H1 (cell line): ENCODE data around the gene LTA4H. TPM values are rescaled to one million over a fixed set of nuclear protein-coding genes. Genes with fewer than 3 reads are reported as not detected.

Experiments
- CTCF ChIA-PET: fragments of 300-600 bp; sonication (Branson Sonifier 250); formaldehyde crosslinking; loops from one replicate; lab custom pipeline; 2021; ENCODE audit not compliant: partially characterized antibody; lab: Charles Lee
- POLR2A ChIA-PET: fragments of 300-600 bp; sonication (Branson Sonifier 250); formaldehyde crosslinking; loops from one replicate; lab custom pipeline; 2021; ENCODE audit warnings: inconsistent platforms; ENCODE audit not compliant: partially characterized antibody; lab: Charles Lee
- DNase-seq, 2 experiments: peaks; one replicate each; pipeline versions ENCODE4 v3.0.0 to v3.0.0-alpha.2; 2010 to 2022; ENCODE audit warnings: low spot score in 2 of 2, low read depth in 1 of 2, mixed read lengths in 1 of 2
- FAIRE-seq: peaks from 2 replicates; lab custom pipeline; 2011; peaks lifted over from hg19 to GRCh38; lab: Jason Lieb, UNC
- H2AFZ ChIP-seq: 2 replicates; pipeline ENCODE4 v1.8.1; 2012; ENCODE audit warnings: low read length, inconsistent platforms
- H2AK5ac ChIP-seq: 2 replicates; pipeline ENCODE4 v1.6.1; 2013; ENCODE audit warnings: low read depth, low read length
- H2BK120ac ChIP-seq: replicated peaks from 2 replicates; pipeline ENCODE3; 2013; ENCODE audit warnings: low read depth, low read length, inconsistent platforms
- H2BK12ac ChIP-seq: 2 replicates; pipeline ENCODE4 v1.6.1; 2013; ENCODE audit warnings: low read depth, low read length
- H2BK15ac ChIP-seq: 2 replicates; pipeline ENCODE4 v1.6.1; 2013; ENCODE audit warnings: low read length
- H2BK20ac ChIP-seq: 2 replicates; pipeline ENCODE4 v1.6.1; 2013; ENCODE audit warnings: low read length
- H2BK5ac ChIP-seq: 2 replicates; pipeline ENCODE4 v1.6.1; 2013; ENCODE audit warnings: low read depth, low read length
- H3K14ac ChIP-seq: 2 replicates; pipeline ENCODE4 v1.6.1; 2013; ENCODE audit warnings: inconsistent platforms; ENCODE audit not compliant: insufficient read length
- H3K18ac ChIP-seq: 2 replicates; pipeline ENCODE4 v1.6.1; 2013; ENCODE audit warnings: low read length; ENCODE audit errors: extremely low read depth
- H3K23ac ChIP-seq: 2 replicates; pipeline ENCODE4 v1.6.1; 2013; ENCODE audit warnings: inconsistent platforms; ENCODE audit not compliant: insufficient read length
- H3K23me2 ChIP-seq: 2 replicates; pipeline ENCODE4 v1.6.1; 2013; ENCODE audit warnings: low read depth, low read length
- H3K27ac ChIP-seq: 2 replicates; pipeline ENCODE4 v1.6.1; 2011; ENCODE audit warnings: low read depth, low read length, inconsistent platforms
- H3K27me3 ChIP-seq, 4 experiments: replicated peaks in 1 of 4; 1 replicate in 1 of 4; 2 replicates in 3 of 4; pipeline versions ENCODE4 v1.6.1 to v1.8.1; 2011 to 2013; ENCODE audit warnings: low read length in 3 of 4, mild to moderate bottlenecking in 3 of 4, inconsistent platforms in 2 of 4, mixed read lengths in 2 of 4, moderate library complexity in 1 of 4; ENCODE audit not compliant: control insufficient read depth in 3 of 4, insufficient read depth in 3 of 4; ENCODE audit errors: extremely low read depth in 1 of 4
- H3K36me3 ChIP-seq, 4 experiments: 2 replicates each; pipeline versions ENCODE4 v1.6.1 to v1.8.1; 2011 to 2013; ENCODE audit warnings: mild to moderate bottlenecking in 4 of 4, low read length in 3 of 4, moderate library complexity in 2 of 4, control low read depth in 1 of 4, inconsistent platforms in 1 of 4; ENCODE audit not compliant: insufficient read depth in 4 of 4, control insufficient read depth in 2 of 4
- H3K4ac ChIP-seq: replicated peaks from 2 replicates; pipeline ENCODE3; 2013; ENCODE audit warnings: low read length, low read depth, mixed read lengths, inconsistent platforms; ENCODE audit not compliant: insufficient read length
- H3K4me1 ChIP-seq, 4 experiments: replicated peaks in 1 of 4; 1 replicate in 1 of 4; 2 replicates in 3 of 4; pipeline versions ENCODE4 v1.6.1 to v1.8.1; 2011 to 2013; ENCODE audit warnings: low read length in 3 of 4, inconsistent platforms in 2 of 4, mixed read lengths in 1 of 4; ENCODE audit not compliant: insufficient read depth in 4 of 4, control insufficient read depth in 3 of 4
- H3K4me2 ChIP-seq, 2 experiments: 2 replicates each; pipeline versions ENCODE4 v1.6.1 to v1.8.1; 2011 to 2013; ENCODE audit warnings: low read depth in 2 of 2, low read length in 2 of 2, control low read depth in 1 of 2, inconsistent platforms in 1 of 2, mild to moderate bottlenecking in 1 of 2; ENCODE audit not compliant: insufficient read depth in 1 of 2
- H3K4me3 ChIP-seq, 4 experiments: fragments of 200-600, 300-600 bp in 1 of 4; sonication (generic), shearing (Covaris generic), sonication (Bioruptor Twin) in 1 of 4; 2 replicates each; pipeline versions ENCODE4 v1.5.1 to v1.8.1; 2011 to 2016; ENCODE audit warnings: low read length in 4 of 4, low read depth in 3 of 4, control low read depth in 2 of 4, inconsistent platforms in 2 of 4, mild to moderate bottlenecking in 2 of 4, mixed read lengths in 1 of 4, moderate library complexity in 1 of 4; ENCODE audit not compliant: insufficient read depth in 2 of 4; ENCODE audit errors: extremely low read depth in 1 of 4
- H3K56ac ChIP-seq: replicated peaks from 2 replicates; pipeline ENCODE3; 2013; ENCODE audit warnings: low read depth, mild to moderate bottlenecking, mixed read lengths, low read length, inconsistent platforms; ENCODE audit not compliant: insufficient read length
- H3K79me1 ChIP-seq: 2 replicates; pipeline ENCODE4 v1.6.1; 2013; ENCODE audit warnings: low read depth, low read length, control low read depth
- H3K79me2 ChIP-seq, 2 experiments: 2 replicates each; pipeline versions ENCODE4 v1.6.1 to v1.8.1; 2012 to 2013; ENCODE audit warnings: low read length in 2 of 2, mild to moderate bottlenecking in 2 of 2, inconsistent platforms in 1 of 2; ENCODE audit not compliant: insufficient read depth in 2 of 2, control insufficient read depth in 1 of 2
- H3K9ac ChIP-seq, 4 experiments: replicated peaks in 1 of 4; 1 replicate in 1 of 4; 2 replicates in 3 of 4; pipeline versions ENCODE4 v1.6.1 to v1.8.1; 2011 to 2013; ENCODE audit warnings: low read depth in 3 of 4, low read length in 3 of 4, control low read depth in 2 of 4, mild to moderate bottlenecking in 2 of 4, moderate library complexity in 2 of 4, inconsistent platforms in 1 of 4; ENCODE audit errors: extremely low read depth in 1 of 4
- H3K9me3 ChIP-seq, 2 experiments: 2 replicates each; pipeline versions ENCODE4 v1.6.1 to v1.8.1; 2012 to 2013; ENCODE audit warnings: mild to moderate bottlenecking in 2 of 2, moderate library complexity in 2 of 2, control low read depth in 1 of 2, inconsistent platforms in 1 of 2, low read depth in 1 of 2, low read length in 1 of 2, mixed read lengths in 1 of 2; ENCODE audit not compliant: insufficient read depth in 2 of 2
- H4K20me1 ChIP-seq, 2 experiments: replicated peaks in 1 of 2; 2 replicates each; pipeline versions ENCODE3 to v1.8.1; 2011 to 2013; ENCODE audit warnings: inconsistent platforms in 2 of 2, low read length in 2 of 2, mild to moderate bottlenecking in 1 of 2; ENCODE audit not compliant: insufficient read depth in 2 of 2, control insufficient read depth in 1 of 2
- H4K5ac ChIP-seq: 2 replicates; pipeline ENCODE4 v1.6.1; 2013; ENCODE audit warnings: low read length, low read depth, mixed read lengths, inconsistent platforms; ENCODE audit not compliant: insufficient read length
- H4K8ac ChIP-seq: 2 replicates; pipeline ENCODE4 v1.8.0; 2013; ENCODE audit warnings: mild to moderate bottlenecking, moderate library complexity, low read length, inconsistent platforms; ENCODE audit not compliant: insufficient read depth; ENCODE audit errors: extremely low read depth
- H4K91ac ChIP-seq: replicated peaks from 2 replicates; pipeline ENCODE3; 2013; ENCODE audit warnings: low read length, mixed read lengths, inconsistent platforms; ENCODE audit not compliant: insufficient read length
- CEBPB ChIP-seq: IDR thresholded peaks from 2 replicates; pipeline ENCODE4 v1.6.1; 2012; ENCODE audit warnings: low read depth, low read length
- CHD1 ChIP-seq: IDR thresholded peaks from 2 replicates; pipeline ENCODE4 v1.6.1; 2012; ENCODE audit warnings: low read depth, low read length, improper control_type of control experiment
- EGR1 ChIP-seq: IDR thresholded peaks from 2 replicates; pipeline ENCODE4 v1.6.1; 2011; ENCODE audit warnings: low read depth, low read length, borderline replicate concordance
- EZH2 ChIP-seq: fragments of 200-600 bp; sonication (generic); IDR thresholded peaks from 2 replicates; pipeline ENCODE4 v1.7.1; 2012; ENCODE audit warnings: low read depth, mild to moderate bottlenecking, moderate library complexity, low read length, inconsistent platforms; ENCODE audit not compliant: severe bottlenecking
- FOSL1 ChIP-seq: IDR thresholded peaks from 2 replicates; pipeline ENCODE4 v1.6.1; 2011; ENCODE audit warnings: mild to moderate bottlenecking, low read depth, low read length, moderate library complexity; ENCODE audit not compliant: insufficient read depth
- HDAC2 ChIP-seq, 2 experiments: fragments of 300-600 bp in 1 of 2; sonication (generic) in 1 of 2; IDR thresholded peaks; 2 replicates each; pipeline ENCODE4 v1.6.1; 2011 to 2012; ENCODE audit warnings: low read depth in 2 of 2, low read length in 2 of 2, mild to moderate bottlenecking in 2 of 2, moderate library complexity in 2 of 2, borderline replicate concordance in 1 of 2, inconsistent platforms in 1 of 2
- NRF1 ChIP-seq: IDR thresholded peaks from 2 replicates; pipeline ENCODE4 v1.6.1; 2011; ENCODE audit warnings: mild to moderate bottlenecking, low read depth, low read length, improper control_type of control experiment
- POU5F1 ChIP-seq: IDR thresholded peaks from 2 replicates; pipeline ENCODE4 v1.6.1; 2011; ENCODE audit warnings: low read depth, mild to moderate bottlenecking, low read length, moderate library complexity
- SUZ12 ChIP-seq: fragments of 200-600 bp; sonication (generic); IDR thresholded peaks from 2 replicates; pipeline ENCODE4 v1.6.1; 2012; ENCODE audit warnings: mild to moderate bottlenecking, inconsistent platforms, low read length, moderate library complexity, mixed read lengths
- ZNF274 ChIP-seq: IDR thresholded peaks from 2 replicates; pipeline ENCODE4 v1.7.0; 2012; ENCODE audit warnings: low read length, borderline replicate concordance; ENCODE audit errors: extremely low read depth
- WGBS, 2 experiments: shearing (Covaris generic) in 1 of 2; methylation state at CpG; one replicate each; pipeline versions ENCODE4 v1.1.6 to v1.1.7; 2013 to 2015; ENCODE audit warnings: low lambda C conversion rate in 2 of 2, mixed read lengths in 2 of 2, inconsistent platforms in 1 of 2, low coverage in 1 of 2, missing lambda C conversion rate in 1 of 2; ENCODE audit not compliant: insufficient replicate concordance in 2 of 2, insufficient coverage in 1 of 2, insufficient read length in 1 of 2; ENCODE audit errors: extremely low coverage in 1 of 2, missing lambda C conversion rate in 1 of 2; 5-methylcytosine and 5-hydroxymethylcytosine counted together
- polyA plus RNA-seq, 7 experiments: library from polyadenylated mRNA; depleted of rRNA in 3 of 7; stranded (reverse) in 5 of 7; unstranded in 2 of 7; fragments of >200 nt in 5 of 7; fragments of 200-250 nt in 2 of 7; gene quantifications; 1 replicate in 5 of 7; 2 replicates in 1 of 7; 4 replicates in 1 of 7; pipeline versions ENCODE4 v1.2.1 to v1.2.3, GENCODE V29; 2011 to 2013; ENCODE audit warnings: missing spikeins in 2 of 7, mixed read lengths in 2 of 7
- total RNA-seq: library from RNA; stranded (reverse); fragmentation: NEBNext Ultra II Directional; extraction: Animal tissue kit (Norgen Biotek cat#: 25700); gene quantifications from 2 replicates; pipeline ENCODE4 v1.2.1, GENCODE V29; 2021
- TF ChIP-seq, protein P1 (sequence below), 3 experiments: IDR thresholded peaks; 1 replicate in 2 of 3; 2 replicates in 1 of 3; pipeline versions ENCODE4 v1.5.1 to v1.6.1; 2011; ENCODE audit warnings: low read length in 3 of 3, mild to moderate bottlenecking in 3 of 3, inconsistent platforms in 2 of 3, low read depth in 1 of 3, moderate library complexity in 1 of 3; ENCODE audit not compliant: insufficient read depth in 1 of 3; ENCODE audit errors: control extremely low read depth in 1 of 3

Gene LTA4H
- total and polyA plus RNA-seq, 2 of the 8 experiments (the other 6 are each of a cell fraction or from before 2014, with no cell fraction given) = 106 to 167 TPM

DNA sequence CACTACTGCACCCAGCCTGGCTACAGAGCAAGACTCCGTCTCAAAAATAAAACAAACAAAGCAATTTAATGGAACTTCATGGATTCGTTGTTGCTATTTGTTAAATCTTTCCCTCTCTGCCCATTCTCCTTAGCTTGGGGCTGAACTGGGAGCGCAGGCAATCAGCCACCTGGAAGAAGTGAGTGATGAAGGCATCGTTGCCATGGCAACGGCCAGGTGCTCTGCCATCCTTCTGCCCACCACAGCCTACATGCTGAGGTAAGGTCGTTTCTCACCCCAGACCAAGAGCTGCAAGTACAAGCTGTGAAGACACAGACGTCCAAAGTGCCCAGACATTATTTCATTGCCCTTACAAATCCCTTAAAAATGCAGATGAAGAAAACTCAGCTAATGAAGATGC is 73.2 kb downstream of the LTA4H start:
- H3K4ac ChIP-seq = no peak overlapping the region
- H3K9me3 ChIP-seq = no peaks in the 10 kb centered on the region
- H3K36me3 ChIP-seq = no peaks in the 10 kb centered on the region
- no peak overlapping the region for H4K5ac ChIP-seq
- DNase-seq (no peak), FAIRE-seq (no peak)
- no peak overlapping the region for H3K9ac ChIP-seq
- H4K91ac ChIP-seq = no peak overlapping the region
- no peak overlapping the region for H3K56ac ChIP-seq
- H3K27ac ChIP-seq = no peak overlapping the region
- H3K79me2 ChIP-seq = no peaks in the 10 kb centered on the region
- no peak overlapping the region for H3K4me2 ChIP-seq
- H3K79me1 ChIP-seq = no peaks in the 10 kb centered on the region
- H2AFZ ChIP-seq = no peak overlapping the region
- no peak overlapping the region for H3K14ac ChIP-seq
- no peak overlapping the region for H3K18ac ChIP-seq
- H3K4me1 ChIP-seq = peaks cover 0 to 1% (median under 1%) of the 10 kb centered on the region in 4 experiments; a peak in 1 of 7 replicates
- H3K27me3 ChIP-seq = no peaks in the 10 kb centered on the region
- no peak overlapping the region for H2BK15ac ChIP-seq
- H2BK20ac ChIP-seq = no peak overlapping the region
- H3K23me2 ChIP-seq = no peaks in the 10 kb centered on the region
- H2BK120ac ChIP-seq = no peak overlapping the region
- H3K4me3 ChIP-seq = no peak overlapping the region
- no peak overlapping the region; the same call in 1 of the 2 replicates for H4K8ac ChIP-seq
- POLR2A ChIA-PET = interaction anchor here (1.0 kb wide), 1 partner anchor 100 kb away, joined by 3 read pairs; no protein-coding TSS in a partner anchor
- H2BK12ac ChIP-seq = no peak overlapping the region
- no peak overlapping the region for H3K23ac ChIP-seq
- H4K20me1 ChIP-seq = no peaks in the 10 kb centered on the region
- CTCF ChIA-PET = interaction anchor here (0.8 to 17.8 kb wide), 10 partner anchors 9 to 555 kb away, joined by 3 to 149 read pairs (median 7); partner anchors contain the start of genes AMDHD1, CCDC38 and HAL
- H2AK5ac ChIP-seq = no peak overlapping the region
- H2BK5ac ChIP-seq = no peak overlapping the region
- 76% methylated on average over 7 of the region's 7 CpGs; no CpG with 5 or more reads in 1 of the 2 experiments for WGBS, 2 experiments
- TF ChIP-seq FOSL1 (no peak), CHD1 (no peak), SUZ12 (no peak), CEBPB (no peak), EGR1 (no peak), ZNF274 (no peak), POU5F1 (no peak), NRF1 (no peak), EZH2 (no peak), HDAC2 (IDR thresholded peaks at IDR 0.05; ENCODE audit: borderline replicate concordance in 1 of 2, low read depth in 2 of 2, low read length in 2 of 2) (no peak)
- TF ChIP-seq, protein P1, sequence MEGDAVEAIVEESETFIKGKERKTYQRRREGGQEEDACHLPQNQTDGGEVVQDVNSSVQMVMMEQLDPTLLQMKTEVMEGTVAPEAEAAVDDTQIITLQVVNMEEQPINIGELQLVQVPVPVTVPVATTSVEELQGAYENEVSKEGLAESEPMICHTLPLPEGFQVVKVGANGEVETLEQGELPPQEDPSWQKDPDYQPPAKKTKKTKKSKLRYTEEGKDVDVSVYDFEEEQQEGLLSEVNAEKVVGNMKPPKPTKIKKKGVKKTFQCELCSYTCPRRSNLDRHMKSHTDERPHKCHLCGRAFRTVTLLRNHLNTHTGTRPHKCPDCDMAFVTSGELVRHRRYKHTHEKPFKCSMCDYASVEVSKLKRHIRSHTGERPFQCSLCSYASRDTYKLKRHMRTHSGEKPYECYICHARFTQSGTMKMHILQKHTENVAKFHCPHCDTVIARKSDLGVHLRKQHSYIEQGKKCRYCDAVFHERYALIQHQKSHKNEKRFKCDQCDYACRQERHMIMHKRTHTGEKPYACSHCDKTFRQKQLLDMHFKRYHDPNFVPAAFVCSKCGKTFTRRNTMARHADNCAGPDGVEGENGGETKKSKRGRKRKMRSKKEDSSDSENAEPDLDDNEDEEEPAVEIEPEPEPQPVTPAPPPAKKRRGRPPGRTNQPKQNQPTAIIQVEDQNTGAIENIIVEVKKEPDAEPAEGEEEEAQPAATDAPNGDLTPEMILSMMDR (IDR thresholded peaks at IDR 0.05; ENCODE audit: control extremely low read depth in 1 of 3, insufficient read depth in 1 of 3, low read depth in 1 of 3, low read length in 3 of 3) = no peak
